Adipose tissue (tissue), 3 donors: ENCODE measurements around the gene TAS2R40. TPM values are rescaled to one million over a fixed set of nuclear protein-coding genes. Genes with fewer than 3 reads are reported as not detected.

ENCODE experiments used
- H3K27ac ChIP-seq: one replicate; pipeline ENCODE4 v1.5.1; 2013; ENCODE audit warnings: low read depth, low read length
- WGBS, 3 donors: extraction: QIAGEN DNeasy Blood & Tissue Kit; methylation state at CpG; one replicate each; pipeline ENCODE4 v1.1.7; 2013; 5-methylcytosine and 5-hydroxymethylcytosine counted together
- polyA plus RNA-seq, 3 donors: library from polyadenylated mRNA; stranded (reverse); fragments of 200-250 nt; gene quantifications; one replicate each; pipeline ENCODE4 v1.2.3, GENCODE V29; 2013
- donor health status: healthy with polysubstance abuse.
- donor health status: Bipolar disorder and iron deficiency.
- donor health status: healthy.

Gene TAS2R40
- polyA plus RNA-seq, 3 donors, result not detected

DNA sequence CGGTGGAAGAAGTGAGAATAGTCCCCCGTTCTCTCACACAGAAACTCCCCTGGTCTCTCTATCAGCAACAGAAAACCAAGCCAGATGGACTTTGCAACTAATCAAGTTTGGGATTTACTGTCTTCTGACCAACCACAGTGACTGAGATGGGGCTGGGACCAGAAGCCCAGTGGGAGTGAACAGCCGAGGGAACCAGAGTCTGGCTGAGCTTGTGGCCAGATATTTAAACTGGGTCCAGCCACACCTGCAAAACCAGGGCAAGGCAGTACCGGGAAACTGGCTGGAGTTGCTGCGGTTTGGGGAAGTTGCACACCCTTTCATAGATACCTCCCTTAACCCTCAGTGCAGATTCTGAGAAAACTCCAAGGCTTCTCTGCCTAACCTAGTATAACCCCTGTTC is 47.4 kb downstream of the TAS2R40 start:
- H3K27ac ChIP-seq, result no peak overlapping the region
- 60 to 81% (median 65%) methylated on average over 5 of the region's 5 CpGs for WGBS, 3 donors

DNA sequence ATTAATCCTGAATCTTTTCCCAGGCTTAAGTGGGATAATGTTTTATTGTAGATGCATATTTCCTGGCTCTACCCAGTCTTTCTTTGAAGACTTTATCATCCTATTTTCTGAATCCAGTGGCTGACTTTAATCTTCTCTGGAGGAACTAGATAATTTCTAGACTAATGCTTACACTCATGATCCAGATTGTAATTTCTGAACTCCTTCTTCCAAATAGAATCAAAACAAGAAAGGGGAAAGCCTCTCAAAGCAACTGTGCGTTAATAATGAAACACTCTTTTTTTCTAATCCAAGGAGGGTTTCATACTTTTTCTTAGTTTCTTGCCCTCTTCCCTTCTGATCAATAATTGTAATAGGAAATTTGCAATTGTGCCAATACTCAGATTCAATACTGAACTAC is 49.4 kb downstream of the TAS2R40 start:
- no peak overlapping the region for H3K27ac ChIP-seq
- WGBS, 3 donors, result 89 to 96% (median 94%) methylated on average over 1 of the region's 1 CpG

Other genes with a start within 250 kb of the TAS2R40 start
- gene OR9A2, start 194.9 kb upstream of the TAS2R40 start, polyA plus RNA-seq, result not detected
- not detected for gene OR6V1, start 169.7 kb upstream of the TAS2R40 start, polyA plus RNA-seq
- not detected for gene PIP, start 90.0 kb upstream of the TAS2R40 start, polyA plus RNA-seq
- not detected for gene TAS2R39, start 38.6 kb upstream of the TAS2R40 start, polyA plus RNA-seq
- 100 to 1,000 TPM in 2 of 3 donors, 10 to 100 TPM in 1; 89.9 to 213 (median 147) TPM for gene GSTK1, start 41.4 kb downstream of the TAS2R40 start, polyA plus RNA-seq
- 1 to 10 TPM in 2 of 3 donors, under 1 TPM in 1; 0.56 to 9.8 (median 1.7) TPM for gene TMEM139, start 62.9 kb downstream of the TAS2R40 start, polyA plus RNA-seq
- 1 to 10 TPM; 4.2 to 6.1 (median 5.4) TPM for gene CASP2, start 66.3 kb downstream of the TAS2R40 start, polyA plus RNA-seq
- gene CLCN1, start 94.1 kb downstream of the TAS2R40 start, polyA plus RNA-seq, result under 1 TPM in 1 of 3 donors, not detected in 2; 0.07 TPM
- 1 to 10 TPM in 1 of 3 donors, under 1 TPM in 2; 0.09 to 1.2 (median 0.37) TPM for gene FAM131B, start 140.7 kb downstream of the TAS2R40 start, polyA plus RNA-seq
- gene ZYX, start 159.3 kb downstream of the TAS2R40 start, polyA plus RNA-seq, result 100 to 1,000 TPM in 2 of 3 donors, 10 to 100 TPM in 1; 40.6 to 234 (median 200) TPM
- gene EPHA1, start 186.8 kb downstream of the TAS2R40 start, polyA plus RNA-seq, result 1 to 10 TPM in 1 of 3 donors, under 1 TPM in 1, not detected in 1; 0.89 to 4.9 TPM
- not detected for gene TAS2R60, start 221.4 kb downstream of the TAS2R40 start, polyA plus RNA-seq